Measurements from ENCODE around the gene TEN1.

The TEN1 gene

DNA sequence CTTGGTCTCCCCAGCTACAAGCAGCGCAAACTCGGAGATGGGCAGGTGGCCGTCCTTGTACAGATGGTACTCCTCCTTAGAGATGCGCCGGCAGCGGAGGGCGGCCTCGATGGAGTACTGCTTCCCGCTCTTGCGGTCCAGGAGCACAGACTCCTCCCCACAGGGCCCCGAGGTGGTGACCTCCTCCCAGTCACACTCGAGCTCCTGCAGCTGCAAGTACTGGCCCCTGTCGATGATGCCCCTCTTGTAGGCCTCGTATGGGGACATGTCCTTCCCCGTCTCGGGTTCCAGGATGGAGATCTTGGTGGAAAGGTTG, 28.8 kb downstream of the TEN1 start:
- DNase-seq, result no peak

DNA sequence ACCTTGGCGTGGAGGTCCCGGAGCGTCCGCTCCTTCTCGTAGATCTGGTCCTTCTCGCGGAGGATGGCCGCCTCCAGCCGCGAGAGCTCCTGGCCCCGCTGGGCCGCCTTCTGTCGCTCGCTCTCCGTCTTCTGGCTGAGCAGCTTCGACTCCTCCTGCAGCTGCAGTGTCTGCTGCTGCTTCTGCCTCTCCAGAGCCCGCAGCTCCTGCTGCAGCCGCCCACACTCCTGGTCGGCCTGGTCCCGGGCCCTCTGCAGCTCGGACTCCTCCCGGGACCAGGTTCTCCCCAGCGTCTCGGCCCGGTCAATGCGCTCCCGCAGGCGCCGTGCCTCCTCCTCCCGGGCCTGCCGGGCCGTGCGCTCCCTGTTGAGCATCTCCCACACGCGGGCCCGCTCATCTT, 29.2 kb downstream of the TEN1 start:
- no peak for DNase-seq

DNA sequence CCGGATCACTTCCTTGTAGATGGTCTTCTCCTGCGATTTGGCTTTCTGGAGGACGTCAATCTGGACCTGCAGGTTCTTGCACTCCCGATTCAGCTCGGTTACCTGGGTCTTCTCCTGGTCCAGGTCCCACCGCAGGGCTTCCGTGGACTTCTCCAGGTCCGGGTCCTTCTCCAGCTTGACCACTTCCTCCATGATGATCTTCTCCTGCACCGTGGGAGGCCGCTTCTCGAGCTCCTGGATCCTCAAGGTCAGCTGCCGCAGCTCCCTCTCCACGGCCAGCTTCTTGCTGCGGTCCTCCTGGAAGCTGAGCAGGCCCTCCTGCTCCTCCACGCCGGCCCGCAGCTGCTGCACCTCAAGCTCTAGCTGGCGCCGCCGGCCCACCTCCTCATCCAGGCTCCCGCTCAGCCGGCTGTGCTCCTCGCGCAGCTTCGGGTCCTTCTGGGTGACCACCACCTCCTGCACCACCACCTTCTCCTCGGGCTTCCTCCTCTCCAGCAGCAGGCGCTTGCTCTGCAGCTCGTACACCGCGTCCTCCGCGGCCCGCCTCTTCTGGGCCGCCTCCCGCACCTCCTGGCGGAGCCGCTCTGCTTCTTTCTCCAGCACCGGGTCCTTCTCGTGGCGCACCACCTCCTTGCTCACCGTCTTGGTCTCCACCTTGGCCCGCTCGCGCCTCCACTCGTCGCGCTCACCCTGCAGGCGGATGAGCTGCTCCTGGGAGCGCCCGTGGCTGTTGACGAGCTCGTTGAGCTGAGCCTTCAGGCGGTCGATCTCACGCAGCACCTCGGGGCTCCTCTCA, 29.8 kb downstream of the TEN1 start:
- no peak for DNase-seq

DNA sequence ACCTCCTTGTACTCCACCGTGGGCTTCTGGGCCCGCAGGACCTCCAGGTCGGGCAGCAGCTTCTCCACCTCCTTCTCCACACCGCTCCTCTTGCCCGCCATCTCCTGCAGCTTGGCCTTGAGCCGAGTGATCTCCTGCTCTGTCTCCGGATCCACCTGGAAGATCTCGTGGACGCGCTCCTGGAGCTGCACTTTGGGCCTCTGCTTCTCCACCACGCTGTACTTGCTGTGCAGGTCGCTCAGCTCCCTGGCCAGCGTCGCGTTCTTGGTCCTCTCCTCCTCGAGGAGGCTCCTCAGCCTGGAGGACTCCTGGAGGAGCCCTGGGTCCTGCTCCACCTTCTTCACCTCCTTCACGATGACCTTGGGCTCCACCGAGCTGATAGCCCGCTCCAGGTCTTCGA, 30.4 kb downstream of the TEN1 start:
- no peak for DNase-seq

DNA sequence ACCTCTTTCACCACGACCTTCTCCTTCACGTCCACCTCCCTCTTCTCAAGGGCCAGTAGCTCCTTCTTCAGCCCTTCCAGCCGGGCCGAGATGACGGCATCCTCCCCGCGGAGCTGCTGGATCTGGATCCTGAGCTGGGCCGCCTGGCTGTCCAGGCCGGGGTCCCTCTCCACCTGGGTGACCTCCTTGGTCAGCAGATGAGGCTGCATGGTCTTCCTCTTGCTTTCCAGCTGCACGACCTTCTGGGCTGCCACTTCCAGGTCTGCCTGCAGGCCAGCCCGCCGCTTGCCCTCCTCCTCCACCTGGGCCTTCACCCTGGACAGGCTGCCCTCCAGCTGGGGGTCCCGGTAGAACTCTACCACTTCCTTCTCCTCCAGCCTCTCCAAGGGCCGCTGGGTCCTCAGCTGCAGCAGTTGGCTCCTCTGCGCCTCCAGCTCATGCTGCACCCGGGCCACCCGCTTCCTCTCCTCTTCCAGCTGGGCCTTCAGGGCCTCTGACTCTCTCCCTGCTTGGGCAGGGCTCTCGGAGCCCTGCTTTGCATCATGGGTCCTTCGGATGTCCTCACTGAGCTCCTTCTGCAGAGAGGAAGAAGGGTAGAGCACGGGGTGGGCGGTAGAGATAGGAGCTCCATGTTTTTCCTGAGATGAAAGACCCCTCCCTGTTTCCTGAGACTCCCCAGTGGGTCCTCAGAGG, 31.1 kb downstream of the TEN1 start:
- no peak for DNase-seq

DNA sequence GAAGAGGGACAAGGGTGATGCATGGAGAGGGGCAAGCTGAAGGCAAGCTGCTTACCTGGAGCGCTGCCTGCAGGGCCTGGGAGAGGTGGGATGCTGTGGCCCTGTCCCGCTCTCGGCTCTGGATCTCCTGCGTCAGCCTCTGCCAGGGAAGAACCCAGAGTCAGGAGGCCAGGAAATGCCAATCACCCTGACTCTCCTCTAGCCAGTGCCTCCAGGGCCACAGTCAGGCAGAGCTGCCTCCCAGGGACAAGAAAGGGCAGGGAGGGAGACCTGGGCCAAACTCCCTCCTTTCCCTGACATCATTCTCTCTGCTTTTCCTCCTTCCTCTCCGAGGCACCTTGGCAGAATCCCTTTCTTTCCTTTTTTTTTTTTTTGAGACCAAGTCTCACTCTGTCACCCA, 32.9 kb downstream of the TEN1 start:
- no peak for DNase-seq

DNA sequence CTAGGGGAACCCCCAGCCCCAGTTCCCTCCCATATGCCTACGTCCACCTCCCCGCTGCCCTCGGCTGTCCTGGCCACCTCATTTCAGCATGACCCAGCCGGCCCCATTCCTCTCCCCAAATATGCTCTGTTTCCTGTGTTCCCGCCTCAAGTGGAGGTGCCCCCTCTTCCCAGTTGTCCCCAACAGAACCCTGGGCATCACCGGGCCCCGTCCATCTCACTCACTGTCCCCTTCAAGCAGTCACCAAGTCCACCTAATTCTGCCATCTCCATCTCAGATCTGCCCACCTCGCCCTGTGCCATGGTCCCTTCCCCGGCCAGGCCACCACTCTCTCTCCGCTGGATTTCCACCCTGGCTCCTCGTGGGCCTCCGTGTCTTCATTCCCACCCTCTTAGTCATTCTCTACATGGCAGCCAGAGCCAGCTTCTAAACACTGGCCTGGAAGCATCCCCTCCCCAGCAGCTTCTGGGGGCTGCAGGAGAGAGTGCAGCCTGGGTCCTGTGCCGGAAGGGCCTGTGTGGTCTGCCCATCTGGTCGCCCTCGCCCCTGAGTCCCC, 34.4 kb downstream of the TEN1 start:
- DNase-seq, result no peak

DNA sequence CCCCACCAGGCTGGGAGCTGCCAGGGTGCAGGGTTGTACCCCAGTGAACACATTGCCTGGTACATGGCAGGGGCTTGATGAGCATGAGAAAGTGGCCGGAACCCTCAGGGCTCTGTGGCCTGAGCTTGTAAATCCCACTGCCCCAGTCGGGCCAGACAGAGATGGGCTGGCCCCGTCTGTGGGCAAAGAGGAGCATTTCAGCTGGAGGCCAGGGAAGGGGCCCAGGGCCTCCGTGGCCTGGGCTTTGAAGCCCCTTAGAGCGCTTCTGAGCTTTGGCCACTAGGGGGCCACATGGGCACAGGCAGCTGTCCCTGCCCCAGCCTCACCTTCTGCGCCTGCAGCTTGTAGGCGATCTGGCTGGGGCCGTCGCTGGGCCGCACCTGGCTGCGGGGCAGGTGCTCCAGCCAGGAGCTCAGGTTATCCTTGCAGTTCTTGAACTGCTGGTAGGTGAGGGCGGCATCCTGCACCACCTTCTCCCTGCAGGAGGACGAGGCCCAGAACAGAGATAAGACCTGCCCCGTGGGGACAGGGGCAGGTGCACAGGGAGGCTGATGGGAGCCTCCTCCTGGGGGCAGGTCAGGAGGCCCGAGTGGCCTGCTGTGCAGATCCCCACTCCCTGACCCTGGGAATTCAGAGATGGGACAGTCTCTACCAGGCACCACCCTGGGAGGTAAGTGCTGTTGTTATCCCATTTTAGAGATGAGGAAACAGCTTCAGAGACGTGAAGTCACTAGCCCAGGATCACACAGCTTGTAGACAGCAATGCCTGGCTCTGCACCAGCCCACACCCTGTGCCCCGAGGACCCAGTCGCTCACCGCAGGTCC, 35.3 kb downstream of the TEN1 start:
- peak; percentile 69 for DNase-seq

DNA sequence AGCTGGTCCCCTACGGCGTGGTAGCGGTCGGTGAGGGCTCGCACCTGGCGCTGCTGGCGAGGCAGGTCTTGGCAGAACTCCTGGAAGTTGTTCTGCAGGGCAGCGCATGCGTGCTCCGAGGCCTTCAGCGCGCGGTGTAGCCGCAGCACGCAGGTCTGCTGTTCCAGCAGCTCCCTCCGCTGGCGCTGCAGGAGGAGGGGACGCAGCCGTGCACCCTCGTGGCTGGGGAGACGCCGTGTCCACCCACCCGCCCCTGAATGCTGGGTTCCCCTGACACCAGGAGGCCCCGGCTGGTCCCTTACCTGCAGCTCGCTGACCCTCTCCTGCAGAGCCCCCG, 35.9 kb downstream of the TEN1 start:
- no peak for DNase-seq

DNA sequence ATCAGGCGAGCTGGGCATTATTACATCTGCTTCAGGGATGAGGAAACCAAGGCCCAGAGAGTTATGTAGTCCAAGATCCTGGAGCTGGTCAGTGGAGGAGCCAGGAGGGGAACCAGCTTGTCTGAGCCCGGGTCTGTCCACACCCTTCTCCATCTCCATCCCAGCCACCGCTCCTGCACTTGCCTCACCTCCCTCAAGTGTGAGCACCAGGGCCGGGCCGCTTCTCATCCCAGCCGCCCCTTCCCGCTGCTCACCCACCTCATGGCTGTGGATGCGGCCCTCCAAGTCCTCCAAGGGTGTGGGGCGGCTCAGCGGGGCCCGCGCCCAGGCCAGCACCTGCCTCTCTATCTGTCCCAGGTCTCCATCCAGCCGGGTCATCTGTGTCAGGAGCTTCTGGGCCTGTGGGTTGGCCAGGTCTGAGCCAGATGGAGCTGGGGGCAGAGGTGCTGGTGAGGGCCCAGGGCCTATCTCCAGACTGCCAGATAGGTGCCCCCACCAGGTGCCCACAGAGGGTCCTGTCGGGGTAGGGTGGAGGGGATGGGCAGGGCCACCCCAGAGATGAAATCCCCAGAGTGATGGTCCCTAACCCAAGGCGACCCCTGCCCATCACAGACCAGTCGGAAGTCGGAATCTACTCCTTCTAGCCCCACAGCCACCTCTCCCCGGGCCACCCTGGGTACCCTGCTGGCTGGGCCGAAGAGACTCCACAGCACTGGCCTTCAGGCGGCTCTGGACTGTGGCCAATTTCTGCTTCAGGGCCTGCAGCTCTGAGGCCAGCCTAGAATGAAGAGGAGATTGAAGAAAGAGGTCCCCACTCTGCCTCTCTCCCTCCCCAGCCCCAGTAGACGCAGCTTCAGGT, 38.7 kb downstream of the TEN1 start:
- DNase-seq, result no peak

DNA sequence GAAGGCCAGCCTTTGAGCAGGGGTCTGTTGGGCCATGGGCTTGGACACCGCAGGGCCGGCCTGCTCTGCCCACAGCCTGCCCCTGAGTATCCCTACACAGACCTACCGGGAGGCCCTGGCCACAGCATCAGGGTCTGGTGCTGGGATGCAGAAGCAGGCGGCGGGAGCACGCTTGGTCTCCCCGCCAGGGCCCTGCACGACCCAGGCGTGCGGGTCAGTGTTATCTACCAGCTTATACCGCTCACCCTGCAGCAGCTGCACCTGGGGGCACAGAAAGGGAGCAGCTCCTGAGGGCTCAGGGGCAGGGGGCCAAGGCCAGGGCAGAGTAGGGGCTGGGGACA, 39.3 kb downstream of the TEN1 start:
- no peak for DNase-seq

DNA sequence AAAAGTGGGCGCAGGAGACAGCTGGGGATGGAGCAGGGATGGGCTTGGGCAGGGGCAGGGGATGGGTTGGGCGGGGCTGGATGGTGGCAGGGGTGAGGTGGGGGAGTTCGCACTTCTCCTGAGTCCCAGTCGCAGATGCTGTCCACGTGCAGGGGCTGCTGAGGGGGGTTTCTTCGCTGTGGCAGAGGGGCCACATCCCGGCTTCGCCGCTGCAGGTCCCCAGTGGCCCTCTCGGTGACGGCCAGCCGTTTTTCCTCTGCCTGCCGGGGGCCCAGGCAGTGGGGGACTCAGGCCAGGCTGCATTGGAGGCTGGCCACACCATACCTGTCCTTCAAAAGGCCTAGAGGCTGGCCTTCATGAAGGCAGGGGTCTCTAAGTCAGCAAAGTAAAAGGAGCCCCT, 39.8 kb downstream of the TEN1 start:
- DNase-seq, result no peak

DNA sequence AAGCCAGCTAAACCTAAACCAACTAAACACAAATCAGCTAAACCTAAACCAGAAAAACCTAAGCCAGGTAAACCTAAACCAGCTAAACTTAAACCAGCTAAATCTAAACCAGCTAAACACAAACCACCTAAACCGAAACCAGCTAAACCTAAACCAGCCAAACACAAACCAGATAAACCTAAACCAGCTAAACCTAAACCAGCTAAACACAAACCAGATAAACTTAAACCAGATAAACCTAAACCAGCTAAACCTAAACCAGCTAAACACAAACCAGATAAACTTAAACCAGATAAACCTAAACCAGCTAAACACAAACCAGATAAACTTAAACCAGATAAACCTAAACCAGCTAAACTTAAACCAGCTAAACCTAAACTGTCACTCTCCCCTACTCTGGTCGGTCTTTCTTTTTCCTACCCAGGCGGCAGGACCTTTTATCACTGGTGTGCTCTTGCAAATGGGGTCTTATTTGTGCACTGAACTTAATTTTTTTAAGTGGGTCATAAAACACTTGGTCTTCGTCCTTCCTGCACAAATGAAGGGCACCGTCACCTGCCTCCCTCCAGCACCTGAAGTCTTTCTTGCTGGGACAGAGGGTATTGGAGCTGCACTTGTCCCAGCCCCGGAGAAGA, 40.9 kb downstream of the TEN1 start:
- DNase-seq, result no peak

DNA sequence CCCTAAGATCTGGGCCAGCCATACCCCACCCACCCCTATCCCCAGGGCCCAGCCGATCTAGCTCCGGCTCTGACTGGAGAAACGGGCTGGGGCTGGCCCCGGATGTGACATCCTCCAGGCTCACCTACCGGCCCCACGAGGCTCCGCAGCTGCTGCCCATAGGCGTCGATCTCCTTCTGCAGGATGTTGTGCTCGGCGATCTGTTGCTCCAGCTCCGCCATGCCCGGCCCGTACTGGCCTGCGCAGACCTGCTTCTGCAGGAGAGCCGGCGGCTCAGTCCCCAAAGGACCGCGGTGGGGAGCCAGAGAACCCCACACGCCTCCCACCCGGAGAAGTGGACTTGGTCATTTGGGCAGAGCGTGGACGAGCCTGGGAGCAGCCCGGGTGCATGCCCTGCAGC, 43.2 kb downstream of the TEN1 start:
- DNase-seq, result no peak

DNA sequence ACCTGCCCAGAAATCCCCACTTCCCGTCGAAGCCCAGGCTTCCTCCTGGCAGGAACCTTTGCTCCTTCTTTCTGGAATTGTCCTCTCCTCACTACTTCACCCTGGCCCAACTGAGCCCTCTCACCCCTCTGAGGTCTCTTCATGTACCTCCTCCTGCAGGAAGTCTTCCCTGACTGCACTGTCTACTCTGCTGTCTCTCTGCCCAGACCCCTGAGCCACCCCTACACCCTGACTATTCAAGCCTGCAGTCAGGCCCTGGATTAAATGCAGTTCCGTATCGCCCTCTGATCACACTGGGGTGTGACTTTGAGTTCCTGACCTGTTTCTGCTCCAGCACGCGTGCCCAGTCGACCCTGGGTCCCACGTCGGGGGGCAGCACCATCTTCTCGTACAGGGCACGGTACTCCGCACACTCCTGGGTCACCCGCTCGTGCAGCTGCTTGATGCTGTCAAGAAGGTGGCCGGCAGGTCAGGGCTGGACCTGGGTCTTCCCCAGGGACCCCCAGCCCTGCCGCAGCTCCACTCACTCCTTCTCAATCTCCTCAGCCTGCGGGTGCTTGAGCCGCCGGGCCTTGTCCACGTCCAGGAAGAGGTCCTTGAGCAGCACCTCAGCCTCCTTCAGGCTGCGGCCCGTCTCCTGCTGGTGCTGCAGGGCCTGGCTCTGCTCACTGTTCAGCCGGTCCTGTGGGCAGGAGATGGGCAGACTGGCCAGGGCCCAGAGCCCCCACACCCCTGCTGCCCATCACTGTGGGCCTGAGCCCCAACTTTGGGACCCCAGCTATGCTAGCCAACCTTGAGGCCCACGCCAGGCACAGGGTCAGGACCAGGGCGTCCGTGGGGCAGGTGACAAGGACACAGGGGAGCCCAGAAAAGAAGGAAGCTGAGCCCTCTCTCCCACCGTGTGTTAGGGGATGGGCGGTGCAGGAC, 44.2 kb downstream of the TEN1 start:
- no peak for DNase-seq

DNA sequence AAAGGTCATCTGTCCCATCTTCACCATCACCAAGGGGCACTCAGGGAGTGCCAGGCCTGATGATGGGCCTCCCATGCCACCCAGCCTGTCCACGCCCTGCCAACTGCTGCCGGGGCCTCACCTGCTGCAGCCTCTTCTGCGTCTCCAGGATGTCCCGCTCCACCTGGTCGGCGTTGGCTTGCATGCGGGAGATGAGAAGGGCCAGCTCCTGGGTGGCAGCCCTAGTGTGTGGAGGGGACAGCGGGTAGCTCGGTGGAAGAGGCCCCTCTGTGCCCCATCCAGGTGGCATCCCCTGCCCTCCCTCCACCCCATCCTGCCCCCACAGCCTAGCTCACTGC, 44.8 kb downstream of the TEN1 start:
- no peak for DNase-seq

DNA sequence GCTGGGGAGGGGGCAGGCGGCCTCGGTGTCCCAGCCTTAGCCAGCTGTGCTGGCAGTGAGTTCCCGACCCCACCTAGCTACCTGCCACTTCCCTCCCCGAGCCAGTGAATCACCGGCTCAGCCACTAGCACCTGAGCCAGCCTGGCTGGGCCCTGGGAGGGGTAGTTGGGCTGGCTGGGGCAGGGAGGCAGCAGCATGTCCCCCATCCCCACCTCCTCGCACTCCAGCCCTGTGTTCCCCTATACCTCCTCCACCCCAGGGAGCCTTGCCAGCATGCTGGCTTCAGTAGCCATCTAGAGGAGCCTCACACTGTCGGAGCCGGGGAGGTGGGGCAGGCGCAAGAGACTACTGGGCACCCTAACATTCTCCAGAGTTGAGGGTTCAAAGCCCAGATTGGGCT, 45.3 kb downstream of the TEN1 start:
- DNase-seq, result no peak

DNA sequence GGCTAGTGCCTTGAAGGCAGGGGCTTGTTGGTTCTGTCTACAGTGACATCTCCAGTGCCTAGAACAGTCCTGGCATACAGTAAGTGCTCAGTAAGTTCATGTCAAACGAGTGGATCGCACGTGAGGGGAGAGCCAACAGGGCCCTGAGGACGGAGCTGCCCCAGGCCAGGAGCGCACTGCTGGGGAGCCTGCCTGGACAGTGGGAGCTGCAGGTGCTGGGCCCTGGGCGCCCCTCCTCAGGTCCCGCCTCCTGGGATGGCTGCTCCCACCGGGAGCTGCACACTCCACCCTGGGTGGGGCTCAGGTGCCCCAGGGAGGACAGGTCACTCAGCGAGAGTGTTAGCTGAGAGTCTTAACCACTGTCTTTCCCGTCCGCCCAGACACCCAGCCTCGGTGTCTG, 46.3 kb downstream of the TEN1 start:
- no peak for DNase-seq

DNA sequence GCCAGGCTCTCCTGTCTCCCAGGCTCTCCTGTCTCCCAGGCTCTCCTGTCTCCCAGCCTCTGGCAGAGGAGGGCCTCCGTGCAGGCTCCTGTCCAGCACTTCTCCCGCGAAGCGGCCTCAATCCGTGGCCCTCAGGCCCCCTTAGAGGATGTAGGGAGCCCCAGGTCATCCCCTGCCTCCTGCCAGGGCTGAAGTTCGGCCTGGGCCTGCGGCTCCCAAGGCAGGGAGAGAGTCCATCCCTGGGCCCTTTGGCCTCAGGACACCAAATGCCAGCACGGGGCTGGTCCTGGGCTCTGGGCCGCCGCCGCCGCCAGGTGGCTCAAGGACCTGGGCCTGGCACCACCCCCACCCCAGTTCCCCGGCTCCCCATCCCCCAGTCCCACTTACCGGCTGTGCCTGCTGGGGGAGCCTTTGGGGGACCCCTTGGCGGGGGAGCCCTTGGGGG, 47.7 kb downstream of the TEN1 start:
- DNase-seq, result no peak

DNA sequence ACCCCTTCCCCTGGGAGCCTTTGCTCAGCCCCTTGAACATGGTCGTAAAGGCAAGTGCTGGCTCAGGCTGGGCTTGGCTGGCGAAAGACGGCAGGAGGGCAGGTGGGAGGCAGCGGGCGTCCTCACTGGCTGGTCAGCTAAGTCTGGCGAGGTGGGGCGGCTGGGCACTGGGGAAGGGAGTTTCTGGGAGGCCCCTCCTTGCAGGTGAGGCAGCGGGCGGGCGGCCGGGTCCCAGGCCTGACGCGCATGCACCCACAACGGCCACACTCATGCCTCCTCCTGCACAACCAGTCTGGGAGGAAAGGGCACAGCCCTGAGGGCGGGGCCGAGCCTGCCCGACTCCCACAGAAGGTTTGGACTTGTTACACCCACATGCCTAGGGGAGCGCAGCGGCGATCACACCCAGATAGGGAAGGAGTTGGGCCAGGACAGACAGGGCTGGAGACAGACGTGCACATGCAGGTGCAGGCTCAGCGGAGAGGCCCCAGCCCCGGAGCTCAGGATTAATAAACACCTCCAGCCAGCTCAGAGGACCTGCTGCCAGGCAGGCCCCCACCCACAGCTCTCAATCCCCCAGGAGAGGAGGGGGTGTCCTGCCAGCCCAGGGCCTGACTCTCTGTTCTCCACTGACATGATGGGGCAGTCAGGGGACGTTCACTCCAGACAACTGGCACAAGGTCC, 48.3 kb downstream of the TEN1 start, which contains the start of gene EVPL:
EVPL (minus strand) TSS at position 148 of the 681 bp plus-strand sequence; CDS start at position 40, 108 bp downstream.
- DNase-seq, result no peak
